Measurements from ENCODE around the gene EMILIN1. TPM values are rescaled to one million over a fixed set of nuclear protein-coding genes. Genes with fewer than 3 reads are reported as not detected.

The EMILIN1 gene
- total RNA-seq, 1 experiment from 2014 or later = 0.31 TPM

- TF ChIP-seq SIN3A (IDR thresholded peaks at IDR 0.05; ENCODE audit: borderline replicate concordance, insufficient read depth, low read depth, low read length) = no peak
- TF ChIP-seq TCF7L2 (IDR thresholded peaks at IDR 0.05; ENCODE audit: low read depth, low read length) = no peak
- TF ChIP-seq POLR2AphosphoS5 (IDR thresholded peaks at IDR 0.05; ENCODE audit: low read depth, low read length) = no peak
- no peak for TF ChIP-seq REST (IDR thresholded peaks at IDR 0.05; ENCODE audit: insufficient read depth in 1 of 2, low read depth in 2 of 2, low read length in 1 of 2)
- no peak for TF ChIP-seq CTCF (IDR thresholded peaks at IDR 0.05)
- H3K4me1 ChIP-seq (ENCODE audit: control insufficient read depth, insufficient read depth, low read length) = peaks cover 7% of the 10 kb centered on the region
- in situ Hi-C loops (cut with HindIII; ENCODE audit: low pct_unique_long_range_greater_than_20kb, low sequenced_read_pairs) (no loop called here), intact Hi-C loops (cut with micrococcal nuclease; ENCODE audit: unreplicated experiment) (loop anchor here (10.0 kb wide), 1 partner anchor 120 kb away; no protein-coding TSS in a partner anchor)
- no peak for DNase-seq (ENCODE audit: low read depth, low spot score)
- ATAC-seq = no peak
- H3K27ac ChIP-seq (ENCODE audit: low read length) = no peak overlapping the region
- CTCF ChIA-PET = interaction anchor here (2.0 kb wide), 1 partner anchor 123 kb away, joined by 5 read pairs; no protein-coding TSS in a partner anchor
- H3K27me3 ChIP-seq (ENCODE audit: control insufficient read depth, insufficient read depth, low read length) = no peaks in the 10 kb centered on the region
- H3K4me3 ChIP-seq (ENCODE audit: low read depth in 2 of 2, low read length in 2 of 2) = no peak overlapping the region
- POLR2A ChIA-PET = interaction anchor here (0.5 kb wide), 1 partner anchor 15 kb away, joined by 3 read pairs; no protein-coding TSS in a partner anchor
- no peaks in the 10 kb centered on the region for H3K36me3 ChIP-seq (ENCODE audit: control insufficient read depth, insufficient read depth, low read length)
- BruUV-seq (replicated peaks) = no TSS peak
- H3K9me3 ChIP-seq (ENCODE audit: control insufficient read depth, insufficient read depth, low read depth, low read length) = no peaks in the 10 kb centered on the region
These were observed 6.1 kb downstream of the EMILIN1 start for GRCh38 chr2:27084297-27085061.

- in situ Hi-C loops (cut with HindIII; ENCODE audit: low pct_unique_long_range_greater_than_20kb, low sequenced_read_pairs) = no loop called here
- ATAC-seq (no peak), DNase-seq (ENCODE audit: low read depth, low spot score) (no peak)
- ChIA-PET CTCF (interaction anchor here (2.0 kb wide), 1 partner anchor 123 kb away, joined by 5 read pairs; no protein-coding TSS in a partner anchor), POLR2A (interaction anchor here (0.5 kb wide), 1 partner anchor 15 kb away, joined by 3 read pairs; no protein-coding TSS in a partner anchor)
- no peaks in the 10 kb centered on the region for H3K36me3 ChIP-seq (ENCODE audit: control insufficient read depth, insufficient read depth, low read length)
- H3K4me3 ChIP-seq (ENCODE audit: low read depth in 2 of 2, low read length in 2 of 2) = peak overlapping the region; percentile 61 to 62
- BruUV-seq (replicated peaks) = no TSS peak
- no peaks in the 10 kb centered on the region for H3K27me3 ChIP-seq (ENCODE audit: control insufficient read depth, insufficient read depth, low read length)
- TF ChIP-seq POLR2AphosphoS5 (IDR thresholded peaks at IDR 0.05; ENCODE audit: low read depth, low read length) = no peak
- TF ChIP-seq CTCF (IDR thresholded peaks at IDR 0.05) = peak; percentile 73; the same call in 1 of the 2 replicates
- H3K9me3 ChIP-seq (ENCODE audit: control insufficient read depth, insufficient read depth, low read depth, low read length) = no peaks in the 10 kb centered on the region
- intact Hi-C loops (cut with micrococcal nuclease; ENCODE audit: unreplicated experiment) = loop anchor here (10.0 kb wide), 1 partner anchor 120 kb away; no protein-coding TSS in a partner anchor
- peak overlapping the region; percentile 70 for H3K27ac ChIP-seq (ENCODE audit: low read length)
- peaks cover 7% of the 10 kb centered on the region for H3K4me1 ChIP-seq (ENCODE audit: control insufficient read depth, insufficient read depth, low read length)
These were observed 6.8 kb downstream of the EMILIN1 start for GRCh38 chr2:27085062-27085672.

Measured in Panc1 (cell line).